GM10266 (cell line): Measurements from ENCODE around the gene NEB.

ENCODE experiments used
- DNase-seq: peaks from one replicate; pipeline ENCODE4 v3.0.0; 2012; ENCODE audit errors: extremely low spot score
- TF ChIP-seq, protein P1 (sequence below): IDR thresholded peaks from 2 replicates; pipeline ENCODE4 v1.5.1; 2012; ENCODE audit warnings: mild to moderate bottlenecking, low read depth; ENCODE audit not compliant: control insufficient read depth, insufficient read depth; ENCODE audit errors: missing control alignments

The NEB gene

GRCh38 chr2:151658081-151658480, 76.2 kb downstream of the NEB start:
- DNase-seq = no peak
- TF ChIP-seq, protein P1, sequence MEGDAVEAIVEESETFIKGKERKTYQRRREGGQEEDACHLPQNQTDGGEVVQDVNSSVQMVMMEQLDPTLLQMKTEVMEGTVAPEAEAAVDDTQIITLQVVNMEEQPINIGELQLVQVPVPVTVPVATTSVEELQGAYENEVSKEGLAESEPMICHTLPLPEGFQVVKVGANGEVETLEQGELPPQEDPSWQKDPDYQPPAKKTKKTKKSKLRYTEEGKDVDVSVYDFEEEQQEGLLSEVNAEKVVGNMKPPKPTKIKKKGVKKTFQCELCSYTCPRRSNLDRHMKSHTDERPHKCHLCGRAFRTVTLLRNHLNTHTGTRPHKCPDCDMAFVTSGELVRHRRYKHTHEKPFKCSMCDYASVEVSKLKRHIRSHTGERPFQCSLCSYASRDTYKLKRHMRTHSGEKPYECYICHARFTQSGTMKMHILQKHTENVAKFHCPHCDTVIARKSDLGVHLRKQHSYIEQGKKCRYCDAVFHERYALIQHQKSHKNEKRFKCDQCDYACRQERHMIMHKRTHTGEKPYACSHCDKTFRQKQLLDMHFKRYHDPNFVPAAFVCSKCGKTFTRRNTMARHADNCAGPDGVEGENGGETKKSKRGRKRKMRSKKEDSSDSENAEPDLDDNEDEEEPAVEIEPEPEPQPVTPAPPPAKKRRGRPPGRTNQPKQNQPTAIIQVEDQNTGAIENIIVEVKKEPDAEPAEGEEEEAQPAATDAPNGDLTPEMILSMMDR = no peak

DNA sequence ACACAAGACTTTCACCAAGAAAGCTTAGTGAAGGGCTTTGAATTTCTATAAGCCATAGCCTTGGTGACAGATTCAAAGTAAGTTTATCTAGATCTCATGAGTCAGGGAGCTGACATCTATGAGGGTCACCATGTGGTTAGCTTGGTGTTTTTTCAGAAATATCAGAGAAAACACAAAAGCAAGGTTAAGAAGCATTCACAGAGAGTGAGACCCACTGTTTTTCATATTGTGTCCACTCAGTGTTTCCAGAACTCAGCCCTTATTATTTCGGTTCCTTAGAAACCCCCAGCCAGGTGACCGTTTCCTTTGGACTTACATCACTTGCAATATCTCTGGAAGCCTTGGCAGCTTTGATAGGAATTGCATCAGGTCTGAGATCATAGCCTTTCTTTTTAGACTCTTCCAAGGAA, 76.6 kb downstream of the NEB start:
- DNase-seq = no peak
- TF ChIP-seq, protein P1 = no peak

DNA sequence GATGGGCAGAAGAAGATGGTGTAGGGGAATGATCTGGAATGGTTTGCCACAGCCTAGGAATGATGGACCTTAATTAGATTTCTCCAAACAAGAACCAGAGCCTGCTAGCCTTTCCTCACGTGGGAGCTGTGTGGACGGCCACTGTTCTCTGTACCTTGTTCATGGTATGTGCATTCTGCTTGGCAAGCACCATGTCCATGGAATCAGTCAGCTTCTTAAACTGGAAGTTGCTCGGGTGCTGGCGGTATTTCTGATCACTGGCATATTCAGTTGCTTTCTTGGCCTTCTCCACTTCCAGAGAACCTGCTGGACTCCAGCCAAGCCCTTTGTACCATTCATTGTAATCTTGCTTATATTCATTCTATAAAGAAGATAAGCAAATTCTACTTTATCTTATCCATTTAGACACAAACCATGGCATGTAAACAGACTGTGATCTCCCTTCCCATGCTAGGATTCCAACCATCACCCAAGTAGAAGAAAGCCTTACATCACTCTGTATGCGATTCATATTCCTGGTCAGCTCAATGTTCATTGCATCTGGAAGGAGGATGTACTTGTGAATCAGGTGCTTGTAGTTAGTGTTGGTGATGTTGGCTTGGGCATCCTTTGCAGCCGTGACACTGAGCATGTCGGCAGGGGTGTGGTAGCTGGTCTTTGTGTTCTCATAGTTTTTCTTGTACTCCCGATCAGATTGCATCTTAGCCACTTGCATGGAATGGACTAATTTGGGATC, 78.4 kb downstream of the NEB start:
- TF ChIP-seq, protein P1 = no peak
- DNase-seq = no peak

- DNase-seq = no peak
- TF ChIP-seq, protein P1 = no peak
Measured at GRCh38 chr2:151654891-151655290, 79.4 kb downstream of the NEB start.

DNA sequence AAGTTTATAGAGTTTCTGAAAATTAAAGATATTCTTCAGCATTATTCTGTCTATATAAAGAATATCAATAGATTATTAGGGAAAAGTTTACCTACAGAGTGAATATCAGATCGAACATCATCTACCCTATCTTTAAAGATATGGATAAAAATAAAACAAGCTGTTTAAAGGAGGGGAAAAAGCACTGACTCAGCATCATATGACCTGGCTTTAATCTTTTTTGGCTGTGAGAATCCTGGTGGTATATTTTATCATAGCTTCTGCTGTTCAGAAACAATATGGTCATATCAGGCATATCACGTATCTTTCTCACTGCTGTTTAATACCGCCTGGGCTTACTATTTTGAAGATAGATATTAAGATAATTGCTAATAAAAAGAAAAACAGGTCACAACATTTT, 80.2 kb downstream of the NEB start:
- TF ChIP-seq, protein P1 = no peak
- no peak for DNase-seq

DNA sequence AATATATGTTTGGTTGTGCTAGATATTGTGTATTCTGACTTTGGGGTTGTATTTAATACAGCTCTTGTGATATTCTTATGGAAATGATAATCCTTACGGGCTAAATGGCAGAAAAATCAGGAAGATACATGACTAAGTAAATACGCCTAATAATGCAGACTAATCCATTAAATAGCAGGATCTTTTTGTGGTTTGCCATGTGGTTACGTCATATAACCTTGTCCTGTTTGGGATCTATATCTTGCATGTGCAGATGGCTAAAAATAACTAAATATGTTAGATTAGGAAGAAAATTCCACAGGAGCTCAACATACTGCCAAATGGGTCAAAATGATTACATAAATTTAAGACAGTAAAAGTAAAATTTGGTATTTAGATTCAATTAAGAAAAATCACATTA, 83.0 kb downstream of the NEB start:
- no peak for DNase-seq
- TF ChIP-seq, protein P1 = no peak

- no peak for DNase-seq
- TF ChIP-seq, protein P1 = no peak
Measured at GRCh38 chr2:151650456-151650855, 83.8 kb downstream of the NEB start.
